Kidney (tissue), 14 donors: Measurements from ENCODE around the gene RIN3. TPM values are rescaled to one million over a fixed set of nuclear protein-coding genes. Genes with fewer than 3 reads are reported as not detected.

Source experiments
- DNase-seq, 5 donors: peaks; one replicate each; pipeline ENCODE4 v3.0.0-alpha.2; 2013 to 2020
- FAIRE-seq: peaks from 2 replicates; lab custom pipeline; 2012; peaks lifted over from hg19 to GRCh38; lab: Jason Lieb, UNC
- H3K27ac ChIP-seq, 2 donors: one replicate each; pipeline ENCODE4 v1.7.0; 2013; ENCODE audit warnings: low read depth in 2 of 2, low read length in 2 of 2, inconsistent platforms in 1 of 2
- H3K27me3 ChIP-seq: one replicate; pipeline ENCODE4 v1.7.1; 2013; ENCODE audit warnings: low read length, inconsistent platforms; ENCODE audit not compliant: control insufficient read depth, insufficient read depth
- H3K36me3 ChIP-seq, 3 donors: one replicate each; pipeline versions ENCODE4 v1.7.0 to v1.7.1; 2013; ENCODE audit warnings: low read length in 3 of 3, control low read depth in 1 of 3, inconsistent platforms in 1 of 3; ENCODE audit not compliant: insufficient read depth in 3 of 3, control insufficient read depth in 2 of 3
- H3K4me1 ChIP-seq, 3 donors: one replicate each; pipeline versions ENCODE4 v1.7.0 to v1.7.1; 2013; ENCODE audit warnings: low read length in 3 of 3, inconsistent platforms in 1 of 3, low read depth in 1 of 3; ENCODE audit not compliant: control insufficient read depth in 2 of 3, insufficient read depth in 2 of 3
- H3K4me3 ChIP-seq, 3 donors: one replicate each; pipeline versions ENCODE4 v1.7.0 to v1.8.1; 2013; ENCODE audit warnings: low read length in 3 of 3, control low read depth in 1 of 3, inconsistent platforms in 1 of 3
- H3K9ac ChIP-seq, 3 donors: one replicate each; pipeline versions ENCODE4 v1.7.0 to v1.7.1; 2013; ENCODE audit warnings: low read length in 3 of 3, control low read depth in 1 of 3, inconsistent platforms in 1 of 3
- H3K9me3 ChIP-seq, 3 donors: one replicate each; pipeline versions ENCODE4 v1.7.0 to v1.7.1; 2013; ENCODE audit warnings: low read length in 3 of 3, control low read depth in 1 of 3, inconsistent platforms in 1 of 3; ENCODE audit not compliant: control insufficient read depth in 2 of 3, insufficient read depth in 1 of 3
- intact Hi-C: fragments of 100-400 bp; cut with DNase I; formaldehyde crosslinking; loops from one replicate; pipeline ENCODE4 v1.11.1; 2022
- polyA plus RNA-seq: library from polyadenylated mRNA; stranded (reverse); fragments of 350-450 nt; fragmentation: Illumina TruSeq; extraction: RNeasy Lipid Tissue Mini Kit (QIAGEN cat#74804); gene quantifications from one replicate; pipeline ENCODE4 v1.2.3, GENCODE V29; 2014; ENCODE audit warnings: low read depth, low replicate concordance; ENCODE audit not compliant: insufficient read depth
- total RNA-seq: library from RNA; stranded (reverse); fragmentation: NEBNext Ultra II Directional; extraction: Animal tissue kit (Norgen Biotek cat#: 25700); gene quantifications from one replicate; pipeline ENCODE4 v1.2.1, GENCODE V29; 2021
- TF ChIP-seq, protein P1 (sequence below): IDR thresholded peaks from 3 replicates; pipeline ENCODE4 v1.5.1; 2012; ENCODE audit warnings: mild to moderate bottlenecking, moderate library complexity, borderline replicate concordance; ENCODE audit not compliant: insufficient read depth; ENCODE audit errors: extremely low read depth
- donor health status: control.
- donor health status: control.
- donor health status: control.
- donor health status: control.
- donor health status: control.
- donor health status: DM: yes; HTN: yes; CAD: no.
- donor health status: Normal renal cell carcinoma (clear cell type).

RIN3 gene
- total and polyA plus RNA-seq, 2 donors from 2014 or later, result 7.1 to 30.4 TPM

DNA sequence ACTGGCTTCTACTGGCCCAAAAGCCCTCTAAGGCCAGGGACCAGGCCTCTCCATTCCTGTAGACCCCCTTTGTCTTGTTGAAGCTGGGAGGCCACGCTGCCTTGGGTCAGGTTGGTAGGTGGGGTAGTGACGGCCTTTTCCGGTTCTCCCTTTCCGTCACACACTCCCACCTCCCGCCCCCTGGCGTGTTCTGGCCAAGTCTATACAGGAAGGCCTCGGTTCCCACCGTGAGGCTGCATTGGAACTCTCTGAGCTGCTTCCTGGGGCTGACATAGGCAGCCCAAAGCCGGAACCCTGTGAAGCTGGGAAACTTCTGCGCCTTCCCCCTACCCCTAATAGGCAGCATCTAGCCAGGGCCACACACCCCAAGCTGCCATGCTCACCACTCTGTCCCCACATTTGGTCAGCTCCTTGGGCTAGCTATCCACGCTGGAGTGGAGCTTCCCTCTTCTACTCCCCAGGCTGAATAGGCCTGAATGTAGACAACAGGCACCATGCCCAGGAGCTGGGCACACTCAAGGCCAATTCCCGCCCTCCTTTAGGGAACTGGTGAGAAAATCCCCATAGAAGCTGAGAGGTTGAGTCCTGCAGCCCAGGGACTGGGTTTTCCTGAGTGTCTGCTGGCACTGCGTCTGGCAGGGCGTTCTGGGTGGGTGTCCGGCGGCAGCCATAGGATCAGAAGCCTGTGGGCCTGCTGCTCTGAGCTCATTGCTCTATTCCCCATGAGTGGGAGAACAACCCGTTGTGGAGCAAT, 35.7 kb downstream of the RIN3 start:
- intact Hi-C loops, result no loop called here
- no peak for DNase-seq
- H3K36me3 ChIP-seq, result no peaks in the 10 kb centered on the region
- no peak overlapping the region for H3K9ac ChIP-seq
- no peak for FAIRE-seq
- H3K4me3 ChIP-seq, result no peak overlapping the region
- TF ChIP-seq, protein P1, sequence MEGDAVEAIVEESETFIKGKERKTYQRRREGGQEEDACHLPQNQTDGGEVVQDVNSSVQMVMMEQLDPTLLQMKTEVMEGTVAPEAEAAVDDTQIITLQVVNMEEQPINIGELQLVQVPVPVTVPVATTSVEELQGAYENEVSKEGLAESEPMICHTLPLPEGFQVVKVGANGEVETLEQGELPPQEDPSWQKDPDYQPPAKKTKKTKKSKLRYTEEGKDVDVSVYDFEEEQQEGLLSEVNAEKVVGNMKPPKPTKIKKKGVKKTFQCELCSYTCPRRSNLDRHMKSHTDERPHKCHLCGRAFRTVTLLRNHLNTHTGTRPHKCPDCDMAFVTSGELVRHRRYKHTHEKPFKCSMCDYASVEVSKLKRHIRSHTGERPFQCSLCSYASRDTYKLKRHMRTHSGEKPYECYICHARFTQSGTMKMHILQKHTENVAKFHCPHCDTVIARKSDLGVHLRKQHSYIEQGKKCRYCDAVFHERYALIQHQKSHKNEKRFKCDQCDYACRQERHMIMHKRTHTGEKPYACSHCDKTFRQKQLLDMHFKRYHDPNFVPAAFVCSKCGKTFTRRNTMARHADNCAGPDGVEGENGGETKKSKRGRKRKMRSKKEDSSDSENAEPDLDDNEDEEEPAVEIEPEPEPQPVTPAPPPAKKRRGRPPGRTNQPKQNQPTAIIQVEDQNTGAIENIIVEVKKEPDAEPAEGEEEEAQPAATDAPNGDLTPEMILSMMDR, result no peak
- H3K4me1 ChIP-seq, result no peaks in the 10 kb centered on the region
- H3K27me3 ChIP-seq, result no peaks in the 10 kb centered on the region
- peak overlapping the region in 1 of 2 donors; percentile 22 for H3K27ac ChIP-seq
- H3K9me3 ChIP-seq, result no peaks in the 10 kb centered on the region

DNA sequence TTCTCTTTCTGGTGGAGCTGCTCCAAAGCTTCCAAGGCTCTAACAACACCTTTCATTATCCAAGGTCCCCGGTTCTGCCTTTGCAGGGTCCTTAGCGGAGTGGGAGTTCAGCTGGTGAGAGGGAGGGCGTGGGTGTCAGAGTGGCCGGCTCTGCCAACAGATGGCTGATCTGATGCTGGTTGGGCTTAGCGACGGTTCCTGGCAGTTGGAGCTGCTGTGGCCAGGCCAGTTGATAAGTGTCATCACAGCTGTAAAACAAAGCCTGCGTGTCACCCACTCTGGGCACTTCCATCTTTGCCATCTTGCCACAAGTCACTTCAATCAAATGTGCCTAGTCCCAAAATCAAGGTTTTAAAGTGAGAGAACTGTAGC, 36.3 kb downstream of the RIN3 start:
- DNase-seq (peak in 4 of 5 donors; percentile 21 to 81 (median 28)), FAIRE-seq (no peak)
- no peaks in the 10 kb centered on the region for H3K9me3 ChIP-seq
- no peaks in the 10 kb centered on the region for H3K36me3 ChIP-seq
- no peak overlapping the region for H3K4me3 ChIP-seq
- H3K9ac ChIP-seq, result no peak overlapping the region
- intact Hi-C loops, result no loop called here
- H3K27me3 ChIP-seq, result no peaks in the 10 kb centered on the region
- H3K27ac ChIP-seq, result peak overlapping the region in 1 of 2 donors; percentile 22
- no peaks in the 10 kb centered on the region for H3K4me1 ChIP-seq
- TF ChIP-seq, protein P1, result no peak

- H3K27me3 ChIP-seq, result no peaks in the 10 kb centered on the region
- DNase-seq (no peak), FAIRE-seq (no peak)
- no peaks in the 10 kb centered on the region for H3K9me3 ChIP-seq
- H3K9ac ChIP-seq, result no peak overlapping the region
- no peaks in the 10 kb centered on the region for H3K36me3 ChIP-seq
- no peak overlapping the region for H3K4me3 ChIP-seq
- no peak overlapping the region for H3K27ac ChIP-seq
- no peaks in the 10 kb centered on the region for H3K4me1 ChIP-seq
- intact Hi-C loops, result no loop called here
- TF ChIP-seq, protein P1, result no peak
These were observed 37.7 kb downstream of the RIN3 start for GRCh38 chr14:92551044-92551841.
